ENCODE results near the gene TEAD1. TPM values are rescaled to one million over a fixed set of nuclear protein-coding genes. Genes with fewer than 3 reads are reported as not detected.

The TEAD1 gene
- total and polyA plus RNA-seq, 10 of the 15 experiments (the other 5 are each of a cell fraction or from before 2014, with no cell fraction given): 0.01 to 0.59 (median 0.04) TPM; not detected in 6

- H3K9me3 ChIP-seq (replicated peaks; ENCODE audit: control insufficient read depth, insufficient read depth, low read length): no peaks in the 10 kb centered on the region
- WGBS (ENCODE audit: insufficient coverage, insufficient replicate concordance, low lambda C conversion rate, missing lambda C conversion rate): 0% methylated on average over 1 of the region's 1 CpG
- ChIA-PET CTCF (no interaction called here), SMC1A (ENCODE audit: uncharacterized antibody, unreplicated experiment) (no interaction called here), POLR2A (no interaction called here), RAD21 (ENCODE audit: unreplicated experiment) (no interaction called here)
- BruUV-seq (replicated peaks): no TSS peak
- H3K4me2 ChIP-seq (ENCODE audit: control insufficient read depth, insufficient read depth): no peak overlapping the region
- H3K27me3 ChIP-seq (replicated peaks in 1 of 2; ENCODE audit: control insufficient read depth in 2 of 2, insufficient read depth in 2 of 2, low read length in 1 of 2): peaks cover 2% of the 10 kb centered on the region in 2 experiments; a peak in 2 of 4 replicates
- intact Hi-C loops (cut with micrococcal nuclease; ENCODE audit: unreplicated experiment) (no loop called here), in situ Hi-C loops (cut with MboI) (no loop called here)
- no peak for ATAC-seq
- no peak overlapping the region for H2AFZ ChIP-seq (ENCODE audit: control insufficient read depth, low read depth, low read length)
- H3K4me1 ChIP-seq (ENCODE audit: control insufficient read depth, insufficient read depth, low read length): no peaks in the 10 kb centered on the region
- H3K27ac ChIP-seq (ENCODE audit: control insufficient read depth, insufficient read depth): no peak overlapping the region
- FAIRE-seq: no peak
- no peak overlapping the region for H3K4me3 ChIP-seq
- H4K20me1 ChIP-seq (ENCODE audit: control insufficient read depth, insufficient read depth): no peaks in the 10 kb centered on the region
- H3K79me2 ChIP-seq (ENCODE audit: control insufficient read depth, insufficient read depth, low read length): no peaks in the 10 kb centered on the region
- DNase-seq (ENCODE audit: low read depth, low spot score): no peak
- H3K9ac ChIP-seq (ENCODE audit: control insufficient read depth, insufficient read depth, low read length): no peak overlapping the region
- H3K36me3 ChIP-seq (ENCODE audit: control insufficient read depth in 2 of 2, insufficient read depth in 2 of 2, low read length in 1 of 2): no peaks in the 10 kb centered on the region
- no peak for TF ChIP-seq PBX3 (IDR thresholded peaks at IDR 0.05; ENCODE audit: insufficient replicate concordance, low read depth, low read length)
- no peak for TF ChIP-seq NFXL1 (IDR thresholded peaks at IDR 0.05; ENCODE audit: borderline replicate concordance)
- TF ChIP-seq RELB (IDR thresholded peaks at IDR 0.05; ENCODE audit: low read depth): no peak
- no peak for TF ChIP-seq DPF2 (IDR thresholded peaks at IDR 0.05)
- no peak for TF ChIP-seq SKIL (IDR thresholded peaks at IDR 0.05; ENCODE audit: low read depth, poor library complexity, severe bottlenecking)
- no peak for TF ChIP-seq CHD4 (IDR thresholded peaks at IDR 0.05)
- TF ChIP-seq CREB1 (IDR thresholded peaks at IDR 0.05; ENCODE audit: low read depth): no peak
- no peak for TF ChIP-seq NR2F1 (conservative IDR thresholded peaks at IDR 0.05)
- no peak for TF ChIP-seq SMAD1 (IDR thresholded peaks at IDR 0.05; ENCODE audit: low read depth, partially characterized antibody)
- TF ChIP-seq ZBED1 (IDR thresholded peaks at IDR 0.05; ENCODE audit: borderline replicate concordance): no peak
- TF ChIP-seq CEBPB (IDR thresholded peaks at IDR 0.05; ENCODE audit: borderline replicate concordance in 1 of 2, low read depth in 2 of 2, low read length in 2 of 2): no peak
- no peak for TF ChIP-seq ZNF687 (IDR thresholded peaks at IDR 0.05)
- TF ChIP-seq NKRF (conservative IDR thresholded peaks at IDR 0.05): no peak
- no peak for TF ChIP-seq YY1 (IDR thresholded peaks at IDR 0.05; ENCODE audit: low read depth, low read length)
Measured at GRCh38 chr11:12687216-12687623, 13.0 kb downstream of the TEAD1 start.
